Muscle of arm (tissue), 12 donors: ENCODE data around the gene MTRFR. TPM values are rescaled to one million over a fixed set of nuclear protein-coding genes. Genes with fewer than 3 reads are reported as not detected.
"Not testable (repeated sequence)": the region's sequence is repeated elsewhere in the genome, so short reads cannot be mapped to it uniquely, and the experiment has no call there.

Experiments used
- DNase-seq: peaks from one replicate; pipeline ENCODE4 v3.0.0-alpha.2; 2013
- polyA plus RNA-seq, 12 donors: library from polyadenylated mRNA; unstranded; fragments of 120-200 nt; gene quantifications; one replicate each; pipeline ENCODE4 v1.2.1, GENCODE V29; 2013; ENCODE audit not compliant: insufficient read length in 12 of 12

Gene MTRFR
- polyA plus RNA-seq, 12 donors: 13.4 to 41.5 (median 15.1) TPM; not detected in 1

- DNase-seq: no peak
These were observed 10.5 kb downstream of the MTRFR start for GRCh38 chr12:123243671-123244262.

GRCh38 chr12:123245678-123246077 lies 12.4 kb downstream of the MTRFR start:
- no peak for DNase-seq

- not testable (repeated sequence) for DNase-seq
These were observed 14.9 kb downstream of the MTRFR start for GRCh38 chr12:123248129-123248528.

GRCh38 chr12:123248996-123249741 lies 15.9 kb downstream of the MTRFR start:
- not testable (repeated sequence) for DNase-seq

GRCh38 chr12:123250471-123251383 lies 17.5 kb downstream of the MTRFR start:
- no peak for DNase-seq

- no peak for DNase-seq
These were observed 18.3 kb downstream of the MTRFR start for GRCh38 chr12:123251403-123252076.

GRCh38 chr12:123252365-123252764 lies 19.1 kb downstream of the MTRFR start:
- not testable (repeated sequence) for DNase-seq

- DNase-seq: no peak
These were observed 20.6 kb downstream of the MTRFR start for GRCh38 chr12:123253641-123254459.

GRCh38 chr12:123254853-123255446 lies 21.7 kb downstream of the MTRFR start:
- DNase-seq: no peak

GRCh38 chr12:123258593-123258992 lies 25.4 kb downstream of the MTRFR start:
- no peak for DNase-seq

- DNase-seq: no peak
These were observed 26.8 kb downstream of the MTRFR start for GRCh38 chr12:123260081-123260480.

GRCh38 chr12:123261196-123261595 lies 28.0 kb downstream of the MTRFR start:
- DNase-seq: no peak

GRCh38 chr12:123263196-123263817 lies 30.1 kb downstream of the MTRFR start:
- DNase-seq: no peak

GRCh38 chr12:123264642-123265041 lies 31.4 kb downstream of the MTRFR start:
- DNase-seq: no peak

- DNase-seq: no peak
These were observed 32.8 kb downstream of the MTRFR start for GRCh38 chr12:123265851-123266678.

- no peak for DNase-seq
These were observed 33.5 kb downstream of the MTRFR start for GRCh38 chr12:123266679-123267277.

GRCh38 chr12:123267335-123267920 lies 34.2 kb downstream of the MTRFR start:
- DNase-seq: no peak
